Prostate gland (tissue), 2 donors: ENCODE results near the gene CD24.

Source experiments
- POLR2AphosphoS5 ChIP-seq: sonication (generic); formaldehyde crosslinking; IDR thresholded peaks from one replicate; pipeline ENCODE4 v1.6.1; 2017; ENCODE audit warnings: antibody characterized with exemption
- TF ChIP-seq, protein P1 (sequence below), 4 experiments: fragments of 200-600 bp in 2 of 4; fragments of 450-650 bp in 2 of 4; sonication (generic) in 2 of 4; IDR thresholded peaks; 1 replicate in 3 of 4; 2 replicates in 1 of 4; pipeline ENCODE4 v1.5.1; 2016 to 2019; ENCODE audit warnings: antibody characterized with exemption in 4 of 4, mild to moderate bottlenecking in 2 of 4, moderate library complexity in 2 of 4

DNA sequence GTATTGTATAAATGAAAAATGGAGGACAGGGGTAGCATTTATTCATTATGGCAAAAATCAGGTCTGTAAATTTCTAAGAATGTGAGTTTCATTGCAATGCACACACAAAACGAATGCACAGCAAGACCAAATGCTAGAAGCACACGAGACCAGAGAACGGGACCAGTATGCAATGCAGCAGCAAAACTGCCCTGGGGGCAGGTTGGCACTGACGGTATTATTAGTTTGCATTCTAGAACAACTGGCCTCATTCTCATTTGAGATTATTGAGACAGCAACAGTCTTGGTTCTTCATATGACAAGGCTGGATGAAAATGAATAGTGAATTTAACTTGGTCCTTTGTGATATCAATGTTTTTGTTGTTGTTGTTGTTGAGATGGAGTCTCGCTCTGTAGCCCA lies 44.5 kb upstream of the CD24 start:
- TF ChIP-seq, protein P1, sequence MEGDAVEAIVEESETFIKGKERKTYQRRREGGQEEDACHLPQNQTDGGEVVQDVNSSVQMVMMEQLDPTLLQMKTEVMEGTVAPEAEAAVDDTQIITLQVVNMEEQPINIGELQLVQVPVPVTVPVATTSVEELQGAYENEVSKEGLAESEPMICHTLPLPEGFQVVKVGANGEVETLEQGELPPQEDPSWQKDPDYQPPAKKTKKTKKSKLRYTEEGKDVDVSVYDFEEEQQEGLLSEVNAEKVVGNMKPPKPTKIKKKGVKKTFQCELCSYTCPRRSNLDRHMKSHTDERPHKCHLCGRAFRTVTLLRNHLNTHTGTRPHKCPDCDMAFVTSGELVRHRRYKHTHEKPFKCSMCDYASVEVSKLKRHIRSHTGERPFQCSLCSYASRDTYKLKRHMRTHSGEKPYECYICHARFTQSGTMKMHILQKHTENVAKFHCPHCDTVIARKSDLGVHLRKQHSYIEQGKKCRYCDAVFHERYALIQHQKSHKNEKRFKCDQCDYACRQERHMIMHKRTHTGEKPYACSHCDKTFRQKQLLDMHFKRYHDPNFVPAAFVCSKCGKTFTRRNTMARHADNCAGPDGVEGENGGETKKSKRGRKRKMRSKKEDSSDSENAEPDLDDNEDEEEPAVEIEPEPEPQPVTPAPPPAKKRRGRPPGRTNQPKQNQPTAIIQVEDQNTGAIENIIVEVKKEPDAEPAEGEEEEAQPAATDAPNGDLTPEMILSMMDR (IDR thresholded peaks at IDR 0.05), result no peak
- TF ChIP-seq POLR2AphosphoS5, result no peak
